Measurements from ENCODE around the gene TMPRSS4.

The TMPRSS4 gene

DNA sequence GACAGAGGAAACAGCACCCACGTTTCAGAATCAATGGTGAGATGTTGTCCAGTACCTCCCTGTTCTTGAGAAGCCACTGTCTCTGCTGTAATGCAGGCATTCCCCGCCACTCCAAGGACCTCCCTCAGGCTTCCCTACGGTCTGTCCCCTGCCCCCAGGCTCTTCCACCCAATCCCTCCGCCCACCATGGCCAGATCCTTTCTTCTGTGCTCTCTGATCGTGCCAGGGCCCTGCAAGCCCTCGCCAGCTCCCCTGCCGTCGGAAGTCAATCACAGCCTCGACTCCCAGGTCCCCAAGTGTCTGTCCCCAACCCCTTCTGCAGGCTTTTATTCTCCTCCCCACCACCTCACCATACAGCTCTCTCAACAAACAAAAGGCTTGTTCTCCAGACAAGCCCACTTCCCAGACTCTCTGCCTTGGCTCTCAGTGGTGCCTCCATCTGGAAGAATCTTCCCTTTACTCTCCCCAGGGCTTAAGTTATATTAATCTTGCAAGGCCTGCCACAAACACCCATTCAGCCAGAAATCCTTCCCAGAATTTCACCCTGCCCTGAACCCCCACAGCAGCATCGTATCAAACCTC, 62.1 kb downstream of the TMPRSS4 start:
- FAIRE-seq = no peak

GRCh38 chr11:118139578-118139977, 62.7 kb downstream of the TMPRSS4 start:
- no peak for FAIRE-seq

GRCh38 chr11:118142081-118142480, 65.2 kb downstream of the TMPRSS4 start:
- no peak for FAIRE-seq

GRCh38 chr11:118142809-118143208, 65.9 kb downstream of the TMPRSS4 start:
- no peak for FAIRE-seq

GRCh38 chr11:118143661-118144185, 66.8 kb downstream of the TMPRSS4 start:
- FAIRE-seq = no peak

DNA sequence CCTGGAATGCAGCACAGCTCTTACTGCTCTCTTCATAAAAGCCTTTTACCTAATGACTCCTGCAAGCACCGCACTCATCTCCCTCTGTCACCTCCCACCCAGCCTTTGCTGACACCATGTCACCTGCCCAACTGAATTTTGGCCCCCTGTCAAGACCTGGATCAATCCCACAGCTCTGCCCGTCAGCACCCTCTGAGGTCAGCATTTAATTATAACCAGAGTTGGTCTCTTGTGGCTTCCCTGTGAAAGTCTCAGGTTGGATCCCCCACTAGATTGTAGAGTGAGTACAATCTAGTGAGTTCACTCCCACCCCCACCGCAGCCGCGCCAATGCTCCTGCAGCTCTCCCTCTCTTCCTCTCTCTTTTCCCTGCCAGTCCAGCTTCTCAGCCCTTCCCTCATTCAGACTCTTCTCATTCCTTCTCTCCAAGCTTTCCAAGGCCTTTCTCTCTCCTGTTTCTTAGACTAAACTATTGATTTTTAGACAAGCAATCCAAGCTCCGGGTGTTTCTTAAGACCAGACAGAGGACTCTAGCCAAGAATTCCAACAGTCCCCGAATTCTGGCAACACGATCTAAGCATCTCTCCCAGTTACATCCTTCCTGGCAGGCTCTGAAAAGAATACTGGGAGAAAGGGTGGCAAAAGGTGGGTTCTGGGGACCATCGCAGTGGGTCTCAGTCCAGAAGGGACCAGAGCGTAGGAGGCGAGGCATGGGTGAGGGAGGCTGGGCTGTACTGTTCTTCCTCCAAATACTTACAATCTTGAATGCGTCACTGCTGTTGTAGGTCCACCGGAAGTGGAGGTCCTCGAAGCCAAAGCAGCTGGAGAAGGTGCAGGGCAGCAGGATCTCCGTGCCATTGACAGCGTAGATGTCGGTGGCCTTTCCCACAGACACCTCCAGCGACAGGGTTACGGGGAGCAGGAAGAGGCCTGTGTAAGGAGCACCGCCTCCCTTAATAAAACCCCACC, 67.7 kb downstream of the TMPRSS4 start:
- no peak for FAIRE-seq

GRCh38 chr11:118145285-118146227, 68.7 kb downstream of the TMPRSS4 start:
- no peak for FAIRE-seq

- no peak for FAIRE-seq
These were observed 69.7 kb downstream of the TMPRSS4 start for GRCh38 chr11:118146554-118146953.

GRCh38 chr11:118147502-118147901, 70.6 kb downstream of the TMPRSS4 start:
- no peak for FAIRE-seq

DNA sequence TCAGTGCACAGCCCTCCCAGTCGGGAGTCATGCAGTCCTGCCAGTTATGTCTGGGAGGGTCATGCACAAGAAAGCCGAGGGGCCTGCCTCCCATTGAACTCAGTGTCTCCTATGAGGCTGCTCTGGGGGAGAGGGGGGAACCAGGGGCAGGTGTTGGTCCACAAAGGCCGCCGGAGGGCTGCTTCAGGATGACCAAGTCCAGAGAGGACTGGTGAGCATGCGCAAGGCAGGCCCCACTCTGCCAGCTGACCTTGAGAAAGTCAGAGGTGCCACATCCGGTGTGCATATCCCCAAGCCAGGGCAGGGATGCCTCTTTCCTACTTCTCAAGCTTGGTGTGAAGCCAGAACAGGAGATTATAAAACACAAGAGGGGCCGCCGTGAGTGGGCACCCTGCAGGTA, 71.4 kb downstream of the TMPRSS4 start:
- FAIRE-seq = no peak

GRCh38 chr11:118148856-118149255, 72.0 kb downstream of the TMPRSS4 start:
- no peak for FAIRE-seq

DNA sequence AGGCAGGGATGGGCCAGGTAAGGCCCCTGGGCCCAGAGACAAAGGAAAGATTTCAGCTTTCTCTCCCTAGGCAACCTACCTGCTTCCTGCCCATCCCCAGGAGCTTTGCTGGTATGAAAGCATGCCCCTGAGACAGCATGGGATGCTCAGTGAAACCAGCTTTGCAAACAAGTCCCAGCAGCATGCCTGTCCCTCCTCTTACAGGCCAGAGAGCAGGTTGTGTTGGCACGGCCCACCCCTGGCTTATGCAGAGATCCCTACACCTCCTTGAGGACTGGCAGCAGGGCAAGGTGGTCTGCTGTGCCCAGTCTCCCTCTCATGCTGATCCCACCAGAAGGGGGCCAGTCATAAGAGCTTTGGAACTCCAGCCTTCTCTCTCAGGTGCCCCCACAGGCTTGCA, 72.6 kb downstream of the TMPRSS4 start:
- no peak for FAIRE-seq

DNA sequence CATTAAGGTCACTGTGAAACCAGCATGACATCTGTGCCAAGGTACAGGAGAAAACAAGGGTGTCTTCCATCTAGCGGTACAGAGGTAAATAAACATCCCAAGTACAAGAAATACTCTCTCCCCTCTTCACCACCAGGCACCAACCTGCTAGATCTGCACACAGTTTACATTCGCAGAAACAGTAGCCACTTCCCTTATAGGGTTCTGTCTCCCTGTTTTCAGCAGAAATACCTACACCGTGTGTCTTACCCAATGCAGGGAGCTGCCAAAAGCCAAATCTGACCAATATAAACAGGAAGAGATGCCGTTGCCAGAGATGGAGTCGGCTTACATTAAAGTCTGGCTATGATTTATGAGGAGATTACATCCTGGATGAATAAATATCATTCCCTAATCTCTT, 74.6 kb downstream of the TMPRSS4 start:
- no peak for FAIRE-seq

DNA sequence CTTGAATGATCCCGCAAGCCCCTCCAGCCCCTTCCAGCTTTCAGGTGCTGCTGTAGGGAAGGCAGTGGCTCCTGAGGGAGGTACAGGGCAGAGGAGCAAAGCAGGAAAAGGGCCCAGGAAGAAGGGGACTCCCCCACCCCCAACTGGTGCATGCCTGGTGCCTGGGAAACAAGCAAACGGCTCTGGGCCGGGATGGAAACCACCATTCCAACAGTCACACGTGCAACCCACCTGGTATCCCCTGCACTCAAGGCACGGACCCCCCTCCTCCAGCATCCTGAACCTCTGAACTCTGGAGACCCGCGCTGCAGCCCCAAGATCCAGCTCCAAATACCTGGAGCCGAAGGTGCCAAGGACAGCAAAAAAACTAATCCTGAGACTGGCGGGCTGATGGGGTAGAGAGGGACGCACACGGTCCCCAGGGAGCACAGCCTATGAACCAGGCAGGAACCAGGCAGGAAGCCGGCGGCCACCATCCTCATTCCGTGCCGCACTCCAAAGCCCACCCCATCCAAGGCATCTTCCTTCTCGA, 75.2 kb downstream of the TMPRSS4 start:
- no peak for FAIRE-seq

- FAIRE-seq = no peak
These were observed 75.9 kb downstream of the TMPRSS4 start, which contains the start of gene SCN4B for GRCh38 chr11:118152552-118153471. Gene SCN4B (minus strand): TSS chr11:118152823. CDS start chr11:118152673, 150 bp downstream.

GRCh38 chr11:118153516-118153915, 76.6 kb downstream of the TMPRSS4 start:
- no peak for FAIRE-seq

- no peak for FAIRE-seq
These were observed 77.1 kb downstream of the TMPRSS4 start for GRCh38 chr11:118153976-118154375.

DNA sequence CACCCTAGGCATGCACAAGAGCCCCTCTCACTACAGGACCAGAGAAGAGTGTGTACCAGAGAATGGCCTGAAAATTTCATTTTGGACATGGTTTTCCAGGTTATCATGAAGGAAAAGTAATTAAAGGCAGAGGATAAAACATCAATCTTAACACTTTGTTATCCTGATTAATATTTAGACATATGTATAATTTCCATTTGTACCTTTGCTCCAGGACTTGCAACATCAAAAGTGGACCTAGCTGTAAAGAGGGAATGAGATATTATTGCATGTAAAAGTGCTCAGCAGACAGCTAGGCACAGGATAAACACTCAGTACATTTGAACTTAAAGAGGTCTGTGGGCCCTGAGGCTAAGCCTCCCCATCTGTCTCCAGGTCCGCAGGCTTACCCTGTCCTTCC, 77.8 kb downstream of the TMPRSS4 start:
- no peak for FAIRE-seq

DNA sequence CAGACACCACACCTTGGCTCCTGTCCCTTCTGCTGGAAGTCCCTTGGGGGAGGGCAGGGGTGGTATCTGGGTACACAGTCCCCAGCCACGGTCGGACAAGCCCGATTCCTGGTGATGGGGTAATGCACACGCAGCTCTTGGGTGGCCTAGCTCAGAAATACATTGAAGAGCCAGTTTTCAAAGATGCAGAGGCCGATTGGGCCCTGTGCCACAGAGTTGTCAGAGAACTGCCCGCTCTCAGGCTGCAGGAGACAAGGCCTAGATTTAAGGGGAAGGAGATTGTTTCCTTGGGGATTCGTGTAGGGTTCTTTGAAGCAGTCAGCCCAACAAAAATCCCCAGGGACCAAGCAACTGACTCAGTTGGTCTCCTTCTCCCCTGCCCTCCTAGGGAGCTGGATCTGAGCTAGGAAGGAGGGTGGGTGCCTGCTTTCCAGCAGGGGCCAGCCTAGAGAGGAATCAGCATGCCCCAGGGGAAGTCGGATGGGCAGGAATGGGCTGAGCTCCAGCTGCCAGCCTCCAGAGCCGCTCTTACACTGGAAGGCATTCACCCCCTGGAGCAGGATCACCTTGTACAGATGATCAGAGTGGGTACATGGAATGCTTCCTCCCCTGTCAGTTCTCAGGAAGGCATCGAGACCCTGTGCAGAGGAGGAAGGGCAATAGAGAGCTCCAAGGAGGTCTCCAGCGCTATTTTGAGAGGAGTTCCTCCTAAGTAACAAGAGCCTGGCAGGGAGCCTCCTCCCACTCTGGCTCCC, 79.1 kb downstream of the TMPRSS4 start:
- FAIRE-seq = no peak

DNA sequence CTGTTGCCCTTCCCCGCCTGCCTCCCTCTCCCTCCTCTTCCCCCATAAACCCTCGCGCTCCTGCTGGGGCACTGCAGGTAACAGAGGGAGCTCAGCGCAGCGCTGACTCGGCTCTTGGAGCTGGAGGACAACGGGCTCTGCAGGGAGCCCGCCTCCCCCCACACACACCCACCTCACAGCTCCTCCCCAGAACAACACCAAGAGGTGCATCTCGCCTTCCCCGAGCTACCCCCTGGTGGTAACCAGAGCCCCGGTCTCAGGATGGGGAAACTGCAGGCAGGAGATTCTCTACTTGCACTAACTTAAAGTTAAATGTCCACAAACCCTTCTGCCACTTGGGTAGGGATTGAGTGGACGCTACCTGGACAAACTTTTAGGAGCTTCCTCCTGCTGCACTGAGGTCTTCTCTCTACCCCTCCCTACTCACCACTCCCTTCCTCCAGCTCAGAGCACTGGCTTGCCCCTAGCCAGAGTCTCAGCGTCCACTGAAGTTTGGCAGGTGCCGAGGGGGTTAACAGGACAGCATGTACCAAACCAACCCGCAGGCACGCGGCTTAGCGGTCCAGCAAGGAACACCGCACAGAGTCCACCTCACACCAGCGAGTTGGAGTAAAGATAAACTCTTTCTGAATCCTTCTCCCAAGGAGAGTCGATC, 79.8 kb downstream of the TMPRSS4 start:
- FAIRE-seq = no peak

Data from A204.1 (cell line).